NCI-H748 treated with DMSO at 0.1 percent for 48 hours (cell line): ENCODE measurements around the gene OR1I1.

Experiments
- DNase-seq: peaks from one replicate; lab custom pipeline; 2025; lab: John Stamatoyannopoulos, UW

The OR1I1 gene

GRCh38 chr19:15098460-15098859 is 16.4 kb downstream of the OR1I1 start:
- no peak for DNase-seq

DNA sequence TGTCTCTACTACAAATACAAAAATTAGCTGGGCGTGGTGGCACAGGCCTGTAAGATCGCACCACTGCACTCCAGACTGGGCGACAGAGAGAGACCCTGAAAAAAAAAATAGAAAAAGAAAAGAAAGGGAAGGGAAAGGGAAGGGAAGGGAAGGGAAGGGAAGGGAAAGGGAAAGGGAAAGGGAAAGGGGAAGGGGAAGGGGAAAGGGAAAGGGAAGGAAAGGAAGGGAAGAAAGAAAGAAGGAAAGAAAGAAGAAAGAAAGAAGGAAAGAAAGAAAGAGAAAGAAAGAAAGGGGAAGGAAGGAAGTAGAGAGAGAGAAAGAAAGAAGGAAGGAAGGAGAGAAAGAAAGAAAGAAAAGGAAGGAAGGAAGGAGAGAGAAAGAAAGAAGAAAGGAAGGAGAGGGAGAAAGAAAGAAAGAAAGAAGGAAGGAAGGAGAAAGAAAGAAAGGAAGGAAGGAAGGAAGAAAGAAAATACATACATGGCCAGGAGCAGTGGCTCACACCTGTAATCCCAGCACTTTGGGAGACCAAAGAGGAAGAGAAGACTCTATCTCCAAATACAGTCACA is 17.1 kb downstream of the OR1I1 start:
- no peak for DNase-seq

DNA sequence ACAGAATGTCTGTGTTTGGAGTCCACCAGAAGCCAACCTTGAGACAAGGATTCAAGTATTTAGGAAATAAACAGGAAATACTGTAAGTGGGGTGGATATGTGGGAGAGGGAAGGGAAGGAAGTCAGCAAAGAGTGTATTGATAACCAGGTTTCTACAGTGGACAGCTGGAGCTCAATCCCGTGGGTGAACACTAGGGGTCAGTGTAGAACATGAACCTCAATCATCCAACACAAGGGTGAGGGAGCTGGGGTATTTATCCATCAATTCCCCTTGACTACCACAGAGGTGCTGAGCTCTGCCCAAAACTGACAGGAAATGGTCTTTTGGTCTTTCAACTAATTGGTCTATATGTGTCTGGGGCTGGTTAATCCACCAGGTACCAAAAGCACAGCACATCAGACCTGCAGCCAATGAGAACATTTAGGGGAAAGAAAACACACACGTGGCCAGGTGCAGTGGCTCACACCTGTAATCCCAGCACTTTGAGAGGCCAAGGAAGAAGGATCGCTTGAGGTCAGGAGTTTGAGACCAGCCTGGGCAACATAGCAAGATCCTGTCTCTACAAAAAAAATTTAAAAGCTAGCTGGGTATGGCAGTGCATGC is 19.6 kb downstream of the OR1I1 start:
- DNase-seq = no peak

- DNase-seq = no peak
These were observed 22.0 kb downstream of the OR1I1 start for GRCh38 chr19:15104003-15104402.

DNA sequence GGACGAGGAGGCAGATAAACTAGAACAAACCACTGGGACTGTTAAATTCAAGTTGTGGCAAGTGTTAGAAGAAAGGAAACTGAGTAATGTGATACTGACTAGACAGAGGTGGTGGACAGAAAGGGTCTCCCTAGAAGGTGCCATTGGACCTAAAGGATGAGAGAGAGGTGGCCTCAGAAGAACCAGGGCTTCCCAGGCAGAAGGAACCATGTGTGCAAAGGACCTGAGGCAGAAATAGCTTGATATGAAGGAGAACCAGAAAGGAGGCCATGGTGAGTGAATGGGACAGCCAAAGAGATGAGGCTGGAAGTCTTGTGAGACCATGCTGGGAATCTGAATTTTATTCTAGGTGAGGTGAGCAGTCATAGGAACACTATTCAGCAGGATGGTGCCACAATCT is 22.4 kb downstream of the OR1I1 start:
- no peak for DNase-seq

GRCh38 chr19:15105044-15105443 is 23.0 kb downstream of the OR1I1 start:
- DNase-seq = no peak

- no peak for DNase-seq
These were observed 25.3 kb downstream of the OR1I1 start, which contains the start of gene SYDE1 for GRCh38 chr19:15107061-15108010. TSS of gene SYDE1 (plus strand) at chr19:15107401. CDS start at chr19:15107434, 33 bp downstream.

GRCh38 chr19:15108145-15108844 is 26.3 kb downstream of the OR1I1 start:
- no peak for DNase-seq

GRCh38 chr19:15108845-15109767 is 27.1 kb downstream of the OR1I1 start:
- DNase-seq = no peak

GRCh38 chr19:15109768-15110417 is 27.9 kb downstream of the OR1I1 start:
- DNase-seq = no peak

- no peak for DNase-seq
These were observed 28.4 kb downstream of the OR1I1 start for GRCh38 chr19:15110418-15110815.

GRCh38 chr19:15111758-15112157 is 29.7 kb downstream of the OR1I1 start:
- no peak for DNase-seq

DNA sequence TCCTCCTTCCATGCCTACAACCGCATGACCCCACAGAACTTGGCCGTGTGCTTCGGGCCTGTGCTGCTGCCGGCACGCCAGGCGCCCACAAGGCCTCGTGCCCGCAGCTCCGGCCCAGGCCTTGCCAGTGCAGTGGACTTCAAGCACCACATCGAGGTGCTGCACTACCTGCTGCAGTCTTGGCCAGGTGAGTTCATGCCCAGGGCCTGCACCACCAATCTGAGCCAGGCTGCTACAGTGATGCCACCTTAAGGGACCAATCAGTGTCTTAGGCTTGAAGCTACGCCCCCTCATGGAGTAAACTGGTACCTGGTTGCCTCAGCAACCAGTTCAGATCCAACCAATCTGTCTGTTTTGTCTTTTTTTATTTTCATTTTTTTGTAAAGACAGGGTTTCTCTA is 30.4 kb downstream of the OR1I1 start:
- no peak for DNase-seq

DNA sequence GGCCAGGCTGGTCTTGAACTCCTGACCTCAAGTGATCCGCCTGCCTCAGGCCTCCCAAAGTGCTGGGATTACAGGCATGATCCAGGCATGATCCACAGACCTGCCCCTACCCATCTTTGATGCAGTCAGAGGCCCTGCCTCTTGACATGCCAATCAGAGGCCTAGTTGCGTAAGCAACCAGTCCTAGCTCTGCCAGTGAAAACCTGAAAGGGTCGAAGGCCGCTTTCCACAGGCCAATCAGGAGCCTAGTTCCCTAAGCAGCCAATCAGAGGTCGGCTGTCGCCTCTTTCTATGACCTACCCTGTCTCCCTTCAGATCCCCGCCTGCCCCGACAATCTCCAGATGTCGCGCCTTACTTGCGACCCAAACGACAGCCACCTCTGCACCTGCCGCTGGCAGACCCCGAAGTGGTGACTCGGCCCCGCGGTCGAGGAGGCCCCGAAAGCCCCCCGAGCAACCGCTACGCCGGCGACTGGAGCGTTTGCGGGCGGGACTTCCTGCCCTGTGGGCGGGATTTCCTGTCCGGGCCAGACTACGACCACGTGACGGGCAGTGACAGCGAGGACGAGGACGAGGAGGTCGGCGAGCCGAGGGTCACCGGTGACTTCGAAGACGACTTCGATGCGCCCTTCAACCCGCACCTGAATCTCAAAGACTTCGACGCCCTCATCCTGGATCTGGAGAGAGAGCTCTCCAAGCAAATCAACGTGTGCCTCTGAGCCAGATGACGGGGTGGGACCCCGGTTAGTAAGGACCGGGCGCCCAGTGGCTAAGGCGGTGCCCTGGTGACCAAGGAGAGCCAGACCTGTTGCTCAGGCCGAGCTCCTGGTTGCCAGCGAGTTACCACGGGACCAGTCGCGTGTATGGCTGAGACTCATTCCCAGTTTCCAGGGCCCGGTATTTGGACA is 31.5 kb downstream of the OR1I1 start:
- DNase-seq = no peak

GRCh38 chr19:15114153-15114540 is 32.1 kb downstream of the OR1I1 start:
- DNase-seq = no peak

GRCh38 chr19:15115080-15115479 is 33.1 kb downstream of the OR1I1 start:
- no peak for DNase-seq

DNA sequence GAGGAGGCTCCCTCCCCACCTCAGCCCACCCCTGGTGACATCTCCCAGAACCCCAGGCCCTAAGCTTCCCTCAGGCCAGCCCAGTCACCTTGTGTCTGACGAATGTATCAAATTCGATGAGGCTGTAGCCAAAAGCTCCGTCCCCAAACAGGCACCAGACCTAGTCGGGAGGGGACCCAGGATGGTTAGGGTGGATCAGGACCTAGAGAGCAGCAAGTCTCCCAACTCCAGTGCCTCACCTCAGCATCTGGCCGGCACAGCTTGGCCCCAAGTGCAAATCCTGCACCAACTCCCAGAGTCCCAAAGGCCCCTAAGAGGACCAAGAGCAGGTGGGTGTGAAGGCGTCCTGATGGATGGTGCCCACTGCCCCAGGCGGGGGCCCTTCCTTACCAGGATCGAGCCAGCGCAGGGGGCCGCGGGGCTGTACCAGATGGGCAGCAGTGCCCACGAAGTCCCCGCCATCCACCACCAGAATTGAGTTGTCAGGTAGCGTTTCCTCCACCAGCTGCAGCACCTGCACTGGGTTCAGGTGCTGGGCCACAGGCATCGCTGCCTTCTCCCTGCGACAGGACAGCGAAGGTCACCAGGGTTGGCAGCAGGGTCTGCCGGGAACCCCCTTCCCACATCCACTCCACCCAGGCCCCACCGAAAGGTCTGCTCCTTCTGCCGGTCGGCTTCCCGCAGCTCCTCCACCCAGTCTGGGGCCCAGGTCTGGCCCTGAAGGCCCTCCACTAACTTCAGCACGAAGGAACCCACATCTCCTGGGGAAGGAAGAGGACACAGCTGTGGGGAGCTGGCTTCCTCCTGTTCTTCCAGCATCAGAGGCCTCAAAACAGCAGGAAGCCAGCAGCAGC is 34.0 kb downstream of the OR1I1 start:
- DNase-seq = no peak

DNA sequence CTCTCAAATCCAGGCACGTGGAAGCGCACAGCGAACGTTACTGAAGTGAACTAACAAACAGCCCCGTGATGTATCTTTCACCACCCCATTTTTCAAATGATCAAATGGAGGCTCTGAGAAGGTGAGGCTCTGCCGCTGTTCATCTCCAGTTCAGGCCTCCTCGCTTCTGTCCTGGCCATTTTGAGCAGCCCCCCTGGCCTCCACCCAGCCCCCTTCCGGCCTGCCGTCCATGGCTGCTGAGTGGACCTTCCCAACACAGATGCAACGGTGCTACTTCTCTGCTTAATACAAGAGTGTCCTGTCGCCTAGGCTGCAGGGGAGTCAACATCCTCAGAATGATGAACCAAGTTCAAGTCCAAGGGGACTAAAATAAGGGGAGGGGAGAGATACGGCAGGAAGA is 34.8 kb downstream of the OR1I1 start:
- no peak for DNase-seq

DNA sequence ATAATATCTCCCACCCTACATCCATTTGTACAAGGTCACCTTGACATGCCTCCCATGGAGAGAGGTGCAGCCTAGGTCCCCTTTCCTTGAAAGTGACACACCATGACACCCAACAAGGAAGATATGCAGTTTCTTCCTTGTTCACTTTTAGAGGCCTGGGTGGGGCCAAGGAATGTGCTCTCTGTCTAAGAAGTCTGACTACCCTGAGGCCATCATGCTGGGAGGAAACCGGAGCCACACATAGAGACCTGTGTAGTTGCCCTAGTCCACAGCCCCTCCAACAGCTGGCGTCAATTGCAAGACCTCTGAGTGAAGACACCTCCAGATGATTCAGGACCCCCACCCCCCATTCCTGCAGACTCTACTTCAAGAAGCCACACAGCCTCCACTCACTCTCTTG is 36.2 kb downstream of the OR1I1 start:
- DNase-seq = no peak
